ENCODE measurements around the gene FBN1.

- TF ChIP-seq POLR2AphosphoS5 (IDR thresholded peaks at IDR 0.05; ENCODE audit: borderline replicate concordance, low read depth, low read length) (no peak), EZH2 (IDR thresholded peaks at IDR 0.05) (no peak)
Measured at GRCh38 chr15:48449734-48450133, 195.8 kb downstream of the FBN1 start.
